ENCODE results near the gene SERPINA10.

Gene SERPINA10

GRCh38 chr14:94334872-94335271 is 41.8 kb upstream of the SERPINA10 start:
- TF ChIP-seq CTCF (IDR thresholded peaks at IDR 0.05; ENCODE audit: control extremely low read depth, extremely low read depth, low read depth, missing control alignments) = no peak
- DNase-seq (ENCODE audit: extremely low spot score) = no peak
- ChIA-PET POLR2A (no interaction called here), CTCF (interaction anchor here (0.7 to 1.3 kb wide), 4 partner anchors 8 to 152 kb away, joined by 3 to 4 read pairs (median 3); partner anchors contain the start of gene SERPINA6)

GRCh38 chr14:94332587-94332986 is 39.5 kb upstream of the SERPINA10 start:
- POLR2A ChIA-PET = no interaction called here
- TF ChIP-seq CTCF (IDR thresholded peaks at IDR 0.05; ENCODE audit: control extremely low read depth, extremely low read depth, low read depth, missing control alignments) = no peak
- CTCF ChIA-PET = no interaction called here
- DNase-seq (ENCODE audit: extremely low spot score) = no peak

GRCh38 chr14:94332063-94332583 is 39.1 kb upstream of the SERPINA10 start:
- TF ChIP-seq CTCF (IDR thresholded peaks at IDR 0.05; ENCODE audit: control extremely low read depth, extremely low read depth, low read depth, missing control alignments) = no peak
- ChIA-PET CTCF (interaction anchor here (1.8 kb wide), 1 partner anchor 9 kb away, joined by 5 read pairs; no protein-coding TSS in a partner anchor), POLR2A (no interaction called here)
- no peak for DNase-seq (ENCODE audit: extremely low spot score)

- no peak for DNase-seq (ENCODE audit: extremely low spot score)
- POLR2A ChIA-PET = no interaction called here
- no peak for TF ChIP-seq CTCF (IDR thresholded peaks at IDR 0.05; ENCODE audit: control extremely low read depth, extremely low read depth, low read depth, missing control alignments)
- CTCF ChIA-PET = interaction anchor here (1.8 kb wide), 1 partner anchor 10 kb away, joined by 5 read pairs; no protein-coding TSS in a partner anchor
Measured at GRCh38 chr14:94331462-94331861, 38.4 kb upstream of the SERPINA10 start.

- TF ChIP-seq CTCF (IDR thresholded peaks at IDR 0.05; ENCODE audit: control extremely low read depth, extremely low read depth, low read depth, missing control alignments) = no peak
- CTCF ChIA-PET = interaction anchor here (1.8 kb wide), 1 partner anchor 11 kb away, joined by 5 read pairs; no protein-coding TSS in a partner anchor
- POLR2A ChIA-PET = no interaction called here
- DNase-seq (ENCODE audit: extremely low spot score) = no peak
Measured at GRCh38 chr14:94330857-94331256, 37.8 kb upstream of the SERPINA10 start.

- POLR2A ChIA-PET = no interaction called here
- no peak for DNase-seq (ENCODE audit: extremely low spot score)
- no peak for TF ChIP-seq CTCF (IDR thresholded peaks at IDR 0.05; ENCODE audit: control extremely low read depth, extremely low read depth, low read depth, missing control alignments)
- CTCF ChIA-PET = interaction anchor here (1.4 to 1.8 kb wide), 2 partner anchors 11 to 13 kb away, joined by 3 to 5 read pairs; no protein-coding TSS in a partner anchor
Measured at GRCh38 chr14:94330432-94330831, 37.4 kb upstream of the SERPINA10 start.

Data from GM10248 (cell line).